Inferior parietal cortex (tissue), 1 donor: Measurements from ENCODE around the gene MT1M.

Experiments
- DNase-seq: peaks from one replicate; pipeline ENCODE4 v3.0.0-alpha.2; 2016; ENCODE audit errors: extremely low spot score

The MT1M gene

DNA sequence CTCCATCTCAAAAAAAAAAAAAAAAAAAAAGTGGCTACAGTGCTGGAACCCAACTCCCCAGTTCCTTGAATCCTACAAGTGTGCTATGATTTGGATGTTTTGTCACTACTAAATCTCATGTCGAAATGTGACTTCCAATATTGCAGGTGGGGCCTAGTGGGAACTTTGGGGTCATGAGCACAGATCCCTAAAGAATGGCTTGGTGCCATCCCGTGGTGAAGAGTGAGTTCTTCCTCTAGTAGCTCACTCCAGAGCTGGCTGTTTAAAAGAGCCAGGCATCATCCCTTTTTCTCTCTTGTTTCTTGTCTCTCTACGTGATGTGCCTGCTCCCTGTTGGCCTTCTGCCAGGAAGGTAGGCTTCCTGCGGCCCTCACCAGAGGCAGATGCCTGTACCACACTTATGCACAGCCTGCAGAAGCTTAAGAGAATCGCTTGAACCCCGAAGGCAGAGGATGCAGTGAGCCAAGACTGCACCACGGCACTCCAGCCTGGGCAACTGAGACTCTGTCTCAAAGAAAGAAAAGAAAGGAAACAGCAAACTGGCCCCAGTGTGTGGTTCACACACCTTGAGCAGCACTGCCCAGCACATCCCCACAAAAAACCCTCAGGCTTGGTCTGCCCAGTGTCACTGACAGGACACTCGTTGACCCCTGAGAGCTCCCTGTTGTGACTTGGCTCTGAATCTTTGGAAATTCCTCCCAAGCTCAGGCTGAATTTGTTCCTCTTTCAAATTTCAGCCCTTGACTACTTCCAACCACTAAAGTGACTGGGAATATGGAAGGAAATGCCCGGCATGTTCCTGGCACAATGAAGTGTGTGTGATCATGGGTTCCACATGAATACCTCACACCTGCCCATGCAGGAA, 3.7 kb upstream of the MT1M start:
- no peak for DNase-seq

DNA sequence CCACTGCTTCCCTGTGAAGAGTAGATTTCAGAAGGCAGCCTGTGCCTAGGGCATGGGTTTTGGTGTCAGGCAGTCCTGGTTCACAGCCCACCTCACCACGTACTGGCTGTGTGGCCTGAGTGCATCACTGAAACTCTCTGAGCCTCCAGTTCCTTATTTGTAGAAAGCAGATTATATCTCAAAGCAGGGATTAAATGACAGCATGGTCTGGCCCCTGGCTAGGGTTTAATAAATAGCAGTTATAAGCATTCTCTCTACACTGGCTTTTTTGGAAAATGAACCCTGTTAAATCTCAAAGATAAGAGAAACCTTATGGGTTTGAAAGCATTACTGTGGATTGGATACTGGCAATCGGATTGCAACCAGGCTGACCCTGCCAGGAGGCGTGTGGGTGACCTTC, 2.9 kb upstream of the MT1M start:
- DNase-seq: no peak

DNA sequence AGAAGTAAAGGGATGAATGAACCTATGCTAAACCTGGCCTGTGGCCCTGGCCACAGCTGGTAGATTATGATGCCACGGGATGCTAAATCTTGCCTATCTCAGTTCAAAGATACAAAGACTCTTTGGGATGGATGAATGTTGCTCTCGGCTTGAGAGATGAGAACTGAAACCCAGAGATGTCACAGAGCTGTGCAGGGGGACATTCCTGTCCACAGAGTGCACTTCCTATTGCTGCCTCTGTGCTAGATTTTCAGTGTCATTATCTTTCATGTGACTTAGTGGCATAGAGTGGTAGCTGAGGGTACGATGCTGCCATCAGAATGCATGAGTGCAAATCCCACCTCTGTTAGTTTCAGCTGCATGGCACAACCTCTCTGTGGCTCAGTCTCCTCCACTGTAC, 2.3 kb upstream of the MT1M start:
- no peak for DNase-seq

DNA sequence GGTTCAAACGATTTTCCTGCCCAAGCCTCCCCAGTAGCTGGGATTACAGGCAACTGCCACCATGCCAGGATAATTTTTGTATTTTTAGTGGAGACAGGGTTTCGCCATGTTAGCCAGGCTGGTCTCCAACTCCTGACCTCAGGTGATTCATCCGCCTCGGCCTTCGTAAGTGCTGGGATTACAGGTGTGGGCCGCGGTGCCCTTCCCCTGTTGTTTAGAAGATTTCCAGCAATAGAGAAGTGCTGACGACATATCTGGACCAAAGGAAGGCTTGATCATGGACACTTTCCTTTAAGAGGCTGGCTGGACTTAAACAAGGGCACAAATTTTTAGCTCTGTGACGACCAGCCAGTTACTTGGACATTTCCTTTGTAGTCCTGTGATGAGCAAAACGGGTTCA, 1.3 kb upstream of the MT1M start:
- no peak for DNase-seq

DNA sequence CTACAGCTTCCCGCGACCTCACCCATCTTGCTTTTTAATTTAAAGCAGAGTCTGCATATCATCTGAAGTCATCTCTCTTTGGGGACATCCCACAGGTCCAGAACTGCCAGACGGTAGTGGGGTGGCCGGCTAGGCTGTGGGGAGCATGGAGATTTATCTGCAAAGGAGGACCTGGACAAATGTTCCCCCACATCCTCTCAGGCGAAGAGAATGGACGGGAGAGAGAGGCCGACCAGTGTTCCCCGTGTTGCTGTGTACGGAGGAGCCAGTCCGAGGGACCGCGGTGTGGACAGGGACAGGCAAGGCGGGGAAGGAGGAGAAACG, 665 bp upstream of the MT1M start:
- DNase-seq: no peak

DNA sequence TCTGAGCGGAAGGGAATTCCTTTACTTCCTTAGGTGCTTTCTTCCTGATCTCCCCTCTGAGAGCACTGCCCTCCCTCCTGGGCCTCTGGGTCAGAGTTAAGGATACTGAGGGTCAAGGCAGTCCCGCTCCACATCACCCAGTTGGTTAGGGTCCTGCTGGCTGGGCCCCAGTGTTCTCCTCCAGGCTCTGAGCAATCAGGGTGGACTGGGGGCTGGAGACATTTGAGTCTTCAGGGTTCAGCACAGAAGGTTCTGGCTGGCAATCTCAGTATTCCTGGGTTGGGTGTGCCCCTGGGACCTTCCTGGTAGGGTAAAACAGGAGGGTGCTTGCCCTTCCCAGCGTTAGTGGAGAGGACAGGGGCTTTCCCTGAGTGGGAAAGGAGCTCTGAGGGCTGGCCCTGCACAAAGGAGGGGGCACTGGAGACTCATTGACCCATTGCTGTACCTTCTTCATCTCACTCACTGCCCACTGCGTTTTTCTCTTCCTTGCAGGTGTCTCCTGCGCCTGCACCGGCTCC, 448 bp downstream of the MT1M start:
- DNase-seq: no peak

DNA sequence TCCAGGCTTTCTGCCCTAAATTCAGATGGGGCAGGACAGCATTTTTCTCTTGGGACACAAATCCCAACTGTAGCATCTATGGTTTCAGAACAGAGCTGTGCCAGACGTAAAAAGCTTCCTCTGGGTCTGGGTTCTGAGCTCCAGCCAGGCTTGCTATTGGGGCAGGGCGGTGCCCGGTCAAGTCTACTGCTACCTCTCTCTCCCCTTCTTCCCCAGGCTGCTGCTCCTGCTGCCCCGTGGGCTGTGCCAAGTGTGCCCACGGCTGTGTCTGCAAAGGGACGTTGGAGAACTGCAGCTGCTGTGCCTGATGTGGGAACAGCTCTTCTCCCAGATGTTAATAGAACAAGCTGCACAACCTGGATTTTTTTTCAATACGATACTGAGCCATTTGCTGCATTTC, 1.1 kb downstream of the MT1M start:
- DNase-seq: no peak

DNA sequence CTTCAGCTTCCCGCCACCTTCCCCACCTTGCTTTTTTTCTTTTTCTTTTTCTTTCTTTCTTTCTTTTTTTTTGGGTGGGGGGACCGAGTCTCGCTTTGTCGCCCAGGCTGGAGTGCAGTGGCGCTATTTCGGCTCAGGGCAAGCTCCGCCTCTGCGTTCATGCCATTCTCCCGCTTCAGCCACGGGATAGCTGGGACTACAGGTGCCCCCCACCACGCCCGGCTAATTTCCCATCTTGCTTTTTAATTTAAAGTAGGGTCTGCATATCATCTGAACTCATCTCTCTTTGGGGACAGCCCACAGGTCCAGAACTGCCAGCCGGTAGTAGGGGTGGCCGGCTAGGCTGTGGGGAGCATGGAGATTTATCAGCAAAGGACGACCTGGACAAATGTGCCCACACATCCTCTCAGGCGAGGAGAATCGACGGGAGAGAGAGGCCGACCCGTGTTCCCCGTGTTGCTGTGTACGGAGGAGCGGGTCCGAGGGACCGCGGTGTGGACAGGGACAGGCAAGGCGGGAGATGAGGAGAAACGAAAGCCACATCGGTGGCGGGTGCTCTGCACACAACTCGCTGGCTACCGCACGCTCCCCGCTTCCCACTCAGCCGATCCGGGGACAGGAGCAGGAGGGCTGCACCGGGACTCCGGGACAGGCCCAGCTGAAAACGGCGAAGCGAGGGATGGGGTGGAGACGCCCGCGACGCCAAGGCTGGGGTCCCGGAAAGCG, 2.4 kb downstream of the MT1M start:
- DNase-seq: no peak

DNA sequence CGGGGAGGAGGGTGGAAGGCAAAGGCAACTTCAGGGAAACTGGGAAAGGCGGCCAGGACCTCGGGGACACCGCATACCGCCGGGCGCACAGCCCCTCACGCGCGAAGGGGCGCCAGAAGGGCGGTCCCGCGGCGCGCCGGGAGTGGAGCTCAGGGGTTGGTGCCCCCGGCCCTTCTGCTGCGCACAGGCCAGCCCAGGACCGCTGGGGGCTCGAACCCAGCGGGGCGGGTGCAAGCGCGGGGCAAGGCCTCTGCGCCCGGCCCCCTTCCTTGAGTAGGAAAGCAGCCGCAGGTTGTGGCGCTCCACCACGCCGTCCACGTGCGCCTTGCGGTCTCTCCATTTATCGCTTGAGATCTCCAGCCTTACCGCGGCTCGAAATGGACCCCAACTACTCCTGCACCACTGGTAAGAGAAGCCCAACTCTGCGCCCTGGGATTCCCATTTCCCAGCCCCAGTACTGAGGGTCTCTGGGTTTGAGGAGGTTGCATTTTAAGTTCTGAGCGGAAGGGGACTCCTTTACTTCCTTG, 3.0 kb downstream of the MT1M start:
- no peak for DNase-seq

DNA sequence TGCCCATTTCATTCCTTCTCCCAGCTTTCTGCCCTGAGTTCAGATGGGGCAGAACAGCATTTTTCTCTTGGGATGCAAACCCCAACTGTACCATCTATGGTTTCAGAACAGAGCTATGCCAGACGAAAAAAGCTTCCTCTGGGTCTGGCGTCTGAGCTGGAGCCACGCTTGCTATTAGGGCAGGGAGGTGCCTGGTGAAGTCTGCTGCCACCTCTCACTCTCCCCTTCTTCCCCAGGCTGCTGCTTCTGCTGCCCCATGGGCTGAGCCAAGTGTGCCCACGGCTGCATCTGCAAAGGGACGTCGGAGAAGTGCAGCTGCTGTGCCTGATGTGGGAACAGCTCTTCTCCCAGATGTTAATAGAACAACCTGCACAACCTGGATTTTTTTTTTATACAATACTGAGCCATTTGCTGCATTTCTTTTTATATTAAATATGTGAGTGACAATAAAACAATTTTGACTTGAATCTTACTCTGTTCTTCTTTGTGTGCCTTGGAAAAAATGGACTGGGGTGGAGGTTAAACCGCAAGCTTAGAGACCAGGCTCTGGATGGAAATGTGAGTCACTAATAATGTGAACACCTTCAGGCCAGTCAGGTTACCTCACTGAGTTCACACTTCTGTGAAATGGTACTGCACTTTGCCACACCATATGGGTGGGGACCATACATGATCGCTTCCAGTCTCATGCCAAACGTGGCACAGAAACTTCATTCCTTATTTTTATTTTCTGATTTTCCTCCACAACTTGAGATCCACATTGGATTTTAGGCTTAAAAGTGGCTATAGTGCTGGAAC, 4.4 kb downstream of the MT1M start:
- DNase-seq: no peak

DNA sequence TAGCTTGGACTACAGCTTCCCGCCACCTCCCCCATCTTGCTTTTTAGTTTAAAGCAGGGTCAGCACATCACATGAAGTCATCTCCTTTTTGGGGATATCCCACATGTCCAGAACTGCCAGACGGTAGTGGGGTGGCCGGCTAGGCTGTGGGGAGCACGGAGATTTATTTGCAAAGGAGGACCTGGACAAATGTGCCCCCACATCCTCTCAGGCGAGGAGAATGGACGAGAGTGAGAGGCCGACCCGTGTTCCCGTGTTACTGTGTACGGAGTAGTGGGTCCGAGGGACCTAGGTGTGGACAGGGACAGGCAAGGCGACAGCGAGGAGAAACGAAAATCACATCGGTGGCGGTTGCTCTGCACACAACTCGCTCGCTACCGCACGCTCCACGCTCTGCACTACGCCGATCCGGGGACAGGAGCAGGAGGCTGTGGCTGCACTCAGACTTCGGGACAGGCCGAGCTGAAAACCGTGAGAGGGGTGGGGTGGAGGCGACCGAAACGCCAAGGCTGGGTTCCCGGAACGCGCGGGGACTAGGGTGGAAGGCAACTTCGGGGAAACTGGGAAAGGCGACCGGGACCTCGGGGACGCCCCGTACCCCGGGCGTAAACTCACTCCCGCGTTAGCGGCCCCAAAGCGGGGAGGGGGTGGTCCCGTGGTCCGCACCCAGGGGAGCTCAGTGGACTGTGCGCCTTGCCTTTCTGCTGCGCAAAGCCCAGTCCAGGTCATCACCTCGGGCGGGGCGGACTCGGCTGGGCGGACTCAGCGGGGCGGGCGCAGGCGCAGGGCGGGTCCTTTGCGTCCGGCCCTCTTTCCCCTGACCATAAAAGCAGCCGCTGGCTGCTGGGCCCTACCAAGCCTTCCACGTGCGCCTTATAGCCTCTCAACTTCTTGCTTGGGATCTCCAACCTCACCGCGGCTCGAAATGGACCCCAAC, 5.6 kb downstream of the MT1M start, which contains the start of gene MT1A:
MT1A (plus strand) TSS at position 853 of the 937 bp plus-strand sequence; CDS start at position 926, 73 bp downstream.
- DNase-seq: no peak

DNA sequence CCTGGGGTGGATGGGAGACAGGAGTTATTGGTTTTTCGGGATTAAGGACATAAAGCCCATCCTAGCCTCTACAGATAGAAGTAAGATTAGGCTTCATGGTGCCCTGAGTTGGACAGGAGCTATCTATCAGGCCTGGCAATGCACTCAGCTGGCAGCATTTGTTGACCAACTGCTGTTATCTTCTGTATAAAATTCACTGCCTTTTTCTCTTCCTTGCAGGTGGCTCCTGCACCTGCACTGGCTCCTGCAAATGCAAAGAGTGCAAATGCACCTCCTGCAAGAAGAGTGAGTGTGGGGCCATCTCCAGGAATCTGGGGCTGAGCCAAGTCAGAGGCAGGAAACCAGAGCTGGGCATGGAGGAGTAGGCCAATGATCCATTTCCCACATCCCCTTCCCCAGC, 6.6 kb downstream of the MT1M start:
- DNase-seq: no peak

DNA sequence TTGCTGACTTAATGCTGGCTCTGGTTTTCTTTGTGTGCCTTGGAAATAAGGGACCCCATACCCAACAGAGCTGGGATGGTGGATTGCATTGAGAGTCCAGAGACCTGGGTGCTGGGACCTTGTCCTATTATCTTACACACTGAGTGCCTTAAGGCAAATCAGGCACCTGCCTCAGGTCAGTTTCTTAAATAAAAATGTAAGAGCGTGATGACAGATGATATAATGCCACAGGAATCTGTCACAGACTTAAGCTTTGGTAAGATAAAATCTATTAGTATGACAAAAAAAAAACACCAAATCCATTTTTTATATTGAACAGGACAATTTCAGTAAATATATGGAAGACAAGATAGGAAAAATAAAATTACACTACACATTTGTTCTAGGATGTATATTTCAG, 7.6 kb downstream of the MT1M start:
- no peak for DNase-seq

DNA sequence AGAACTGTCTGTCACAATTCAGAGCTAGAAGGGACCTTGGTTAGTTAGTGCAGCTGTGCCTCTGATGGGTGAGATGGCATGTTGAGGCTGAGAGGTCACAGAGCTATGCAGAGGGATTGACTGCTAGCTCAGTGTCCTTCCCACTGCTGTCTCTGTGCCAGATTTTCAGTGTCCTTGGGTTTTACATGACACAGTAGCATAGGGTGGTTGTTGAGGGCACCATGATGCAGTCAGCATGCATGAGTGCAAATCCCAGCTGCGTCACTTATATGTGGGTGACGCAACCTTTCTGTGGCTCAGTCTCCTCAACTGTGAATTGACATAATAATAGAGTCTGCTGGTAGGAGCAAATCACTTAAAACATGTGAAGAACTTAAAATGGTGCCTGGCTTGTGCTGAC, 8.7 kb downstream of the MT1M start:
- DNase-seq: no peak

DNA sequence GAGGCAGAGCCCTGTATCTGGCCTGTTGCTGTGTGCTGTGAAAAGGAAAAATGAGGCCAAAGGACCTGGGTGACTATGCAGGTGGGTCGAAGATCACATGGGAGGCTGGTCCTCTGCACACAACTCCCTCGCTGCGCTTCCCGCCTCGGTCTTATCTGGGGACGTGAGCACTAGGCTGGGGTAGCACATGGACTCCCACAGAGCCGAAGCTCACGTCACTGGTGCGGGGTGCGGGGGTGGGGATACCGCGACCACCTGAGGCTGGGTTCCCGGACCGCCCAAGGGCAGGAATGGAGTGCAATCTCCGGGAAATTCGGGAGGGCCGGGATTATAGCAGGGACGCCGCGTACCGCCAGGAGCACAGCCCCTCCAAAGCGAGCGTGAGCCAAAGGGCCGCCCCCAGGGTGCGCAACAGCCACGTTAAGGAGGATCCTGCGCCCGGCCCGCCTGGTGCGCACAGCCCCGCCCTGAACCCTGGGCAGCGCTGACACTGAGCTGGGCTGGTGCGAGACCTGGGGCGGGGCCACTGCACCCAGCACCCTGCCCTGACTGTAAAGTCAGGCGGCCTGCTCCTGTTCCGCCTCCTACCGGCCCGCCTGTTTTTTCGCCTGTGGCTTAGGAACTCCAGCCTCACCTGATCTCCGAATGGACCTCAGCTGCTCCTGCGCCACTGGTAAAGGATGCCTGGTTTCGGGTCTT, 10.8 kb downstream of the MT1M start:
- DNase-seq: no peak

DNA sequence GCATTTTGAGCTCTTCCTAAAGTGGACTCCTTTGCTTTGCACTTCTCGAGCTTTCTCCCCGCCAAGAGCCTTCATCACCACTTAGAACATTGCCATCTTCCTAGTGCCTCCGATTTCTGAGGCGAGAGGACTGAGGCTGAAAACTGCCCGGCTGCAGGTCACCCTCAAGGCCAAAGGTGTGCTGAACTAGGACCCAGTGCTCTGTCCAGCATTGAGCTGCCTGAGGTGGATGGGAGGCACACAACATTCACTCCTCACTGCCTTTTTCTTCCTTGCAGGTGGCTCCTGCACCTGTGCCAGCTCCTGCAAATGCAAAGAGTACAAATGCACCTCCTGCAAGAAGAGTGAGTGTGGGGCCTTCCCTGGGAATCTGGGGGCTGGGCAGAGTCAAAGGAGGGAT, 11.4 kb downstream of the MT1M start:
- DNase-seq: no peak

DNA sequence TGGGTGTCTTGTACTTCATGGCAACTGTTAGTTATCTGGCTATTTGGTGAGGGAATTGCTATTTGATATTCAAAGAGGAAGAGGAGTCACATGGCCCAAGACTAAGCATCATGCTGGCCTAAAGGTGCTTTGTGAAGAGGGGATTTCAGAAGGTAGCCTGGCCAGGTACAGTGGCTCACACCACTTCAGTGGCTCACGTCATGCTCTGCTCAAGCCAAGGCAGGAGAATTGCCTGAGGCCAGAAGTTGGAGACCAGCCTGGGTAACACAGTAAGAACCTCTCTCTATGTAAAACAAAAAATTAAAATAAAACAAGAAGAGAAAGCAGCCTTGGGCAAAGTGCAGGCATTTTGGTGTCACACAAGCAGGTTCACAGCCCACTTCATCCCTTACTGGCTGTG, 12.9 kb downstream of the MT1M start:
- no peak for DNase-seq

DNA sequence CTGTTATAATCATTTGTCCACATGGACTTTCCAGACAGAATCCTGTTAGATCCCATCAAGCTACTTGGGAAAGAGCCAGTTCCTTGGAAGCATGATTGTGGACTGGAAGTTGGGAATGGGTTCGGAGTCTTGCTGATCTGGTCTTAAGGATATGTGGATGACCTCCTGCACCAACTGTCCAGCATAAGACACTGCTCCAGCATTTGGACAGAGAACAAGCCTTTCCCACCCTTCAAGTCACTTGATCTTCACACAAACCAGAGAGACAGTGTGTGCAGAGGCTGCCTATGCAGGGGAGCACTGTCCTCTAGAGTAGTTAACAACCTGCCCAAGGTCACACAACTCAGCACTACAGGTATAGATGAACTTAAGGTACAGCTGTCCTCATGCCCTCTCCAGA, 13.4 kb downstream of the MT1M start:
- no peak for DNase-seq

DNA sequence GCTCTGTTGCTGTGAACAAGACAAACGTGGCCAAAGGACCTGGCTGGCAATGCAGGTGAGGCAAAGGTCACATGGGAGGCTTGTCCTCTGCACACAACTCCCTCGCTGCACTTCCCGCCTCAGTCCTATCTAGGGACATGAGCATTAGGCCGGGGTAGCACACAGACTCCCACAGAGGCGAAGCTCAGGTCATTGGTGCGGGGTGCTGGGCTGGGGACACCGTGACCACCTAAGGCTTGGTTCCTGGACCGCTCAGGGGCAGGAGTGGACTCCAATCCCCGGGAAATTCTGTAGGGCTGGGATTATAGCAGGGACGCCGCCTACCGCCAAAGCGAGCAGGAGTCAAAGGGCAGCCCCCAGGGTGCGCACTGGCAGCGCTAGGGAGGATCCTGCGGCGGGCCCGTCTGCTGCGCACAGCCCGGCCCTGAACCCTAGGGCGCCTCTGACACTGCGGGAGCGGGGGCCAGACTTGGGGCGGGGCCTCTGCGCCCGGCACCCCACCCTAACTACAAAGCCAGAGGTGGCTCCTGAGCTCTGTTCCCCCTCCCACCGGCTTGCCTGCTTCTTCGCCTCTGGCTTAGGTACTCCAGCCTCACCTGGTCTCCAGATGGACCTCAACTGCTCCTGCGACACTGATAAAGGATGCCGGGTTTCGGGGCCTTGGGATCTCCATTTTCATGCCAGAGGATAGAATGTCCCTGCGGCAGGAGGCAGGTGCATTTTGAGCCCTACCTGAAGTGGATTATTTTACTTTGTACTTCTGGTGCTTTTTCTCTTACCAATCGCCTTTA, 15.4 kb downstream of the MT1M start:
- DNase-seq: no peak

DNA sequence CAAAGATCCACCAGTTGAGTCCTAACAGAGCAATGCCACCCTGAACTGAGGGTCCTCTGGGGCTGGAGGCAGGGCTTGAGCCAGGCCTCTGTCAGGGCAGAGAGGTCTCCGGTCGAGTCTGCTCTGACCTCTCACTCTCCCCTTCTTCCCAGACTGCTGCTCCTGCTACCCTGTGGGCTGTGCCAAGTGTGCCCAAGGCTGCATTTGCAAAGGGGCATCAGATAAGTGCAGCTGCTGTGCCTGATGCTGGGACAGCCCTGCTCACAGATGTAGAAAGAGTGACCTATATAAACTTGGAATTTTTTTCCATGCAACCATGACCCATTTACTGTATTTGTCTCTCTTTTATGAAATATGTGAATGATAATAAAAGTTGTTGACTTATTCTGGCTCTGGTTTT, 16.8 kb downstream of the MT1M start:
- DNase-seq: no peak
